Measurements from ENCODE around the gene POLR2M.

- TF ChIP-seq CTCF (IDR thresholded peaks at IDR 0.05 in 4 of 5, conservative IDR thresholded peaks at IDR 0.05 in 1 of 5) (no peak), POLR2A (IDR thresholded peaks at IDR 0.05) (no peak)
Measured at GRCh38 chr15:57691082-57691481, 15.4 kb upstream of the POLR2M start.
